Measurements from ENCODE around the gene KRTAP12-3. TPM values are rescaled to one million over a fixed set of nuclear protein-coding genes. Genes with fewer than 3 reads are reported as not detected.
A peak's percentile ranks its signal among the peaks of the same experiment; 100 is the strongest.

Gene KRTAP12-3
- total RNA-seq, 1 donor from 2014 or later, result not detected

GRCh38 chr21:44611551-44611950, 46.2 kb upstream of the KRTAP12-3 start:
- Histone ChIP-seq H3K27ac (no peak overlapping the region), H3F3A (ENCODE audit: low read depth) (no peaks in the 10 kb centered on the region), H3K9me3 (ENCODE audit: low read depth) (peaks cover 11% of the 10 kb centered on the region), H3K36me3 (no peaks in the 10 kb centered on the region), H4K20me1 (ENCODE audit: low read depth) (no peaks in the 10 kb centered on the region), H3K4me1 (peaks cover 5% of the 10 kb centered on the region), H3K9ac (no peak overlapping the region), H3K4me2 (no peak overlapping the region), H3K4me3 (no peak overlapping the region), H3K27me3 (no peaks in the 10 kb centered on the region), H3K79me2 (ENCODE audit: low read depth) (no peaks in the 10 kb centered on the region), H2AFZ (replicated peaks) (no peak overlapping the region)
- DNase-seq (ENCODE audit: low spot score), result no peak
- Mint-ChIP-seq H3K4me3 (no peak overlapping the region), H3K9me3 (peaks cover 34% of the 10 kb centered on the region), H3K4me1 (no peaks in the 10 kb centered on the region), H3K27me3 (ENCODE audit: insufficient read depth, low read depth) (peaks cover 3% of the 10 kb centered on the region), H3K27ac (no peak overlapping the region), H3K36me3 (no peaks in the 10 kb centered on the region)
- TF ChIP-seq EZH2phosphoT487 (IDR thresholded peaks at IDR 0.05) (no peak), CTCF (IDR thresholded peaks at IDR 0.05) (no peak), EZH2 (IDR thresholded peaks at IDR 0.05) (no peak)

DNA sequence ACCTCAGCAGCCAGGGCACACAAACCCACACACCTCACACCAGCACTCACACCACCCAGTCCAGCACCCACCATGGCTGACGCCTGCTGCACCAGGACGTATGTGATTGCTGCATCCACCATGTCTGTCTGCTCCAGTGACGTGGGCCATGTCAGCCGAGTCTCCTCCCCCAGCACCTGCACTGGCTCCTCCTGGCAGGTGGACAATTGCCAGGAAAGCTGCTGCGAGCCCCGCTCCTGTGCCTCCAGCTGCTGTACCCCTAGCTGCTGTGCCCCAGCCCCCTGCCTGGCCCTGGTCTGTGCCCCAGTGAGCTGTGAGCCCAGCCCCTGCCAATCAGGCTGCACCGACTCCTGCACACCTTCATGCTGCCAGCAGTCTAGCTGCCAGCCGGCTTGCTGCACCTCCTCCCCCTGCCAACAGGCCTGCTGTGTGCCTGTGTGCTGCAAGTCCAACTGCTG, 45.7 kb upstream of the KRTAP12-3 start, which contains the start of gene KRTAP10-8:
TSS of gene KRTAP10-8 (plus strand) at position 51 of the 458 bp plus-strand sequence. CDS start at position 73, 22 bp downstream.
- no peaks in the 10 kb centered on the region for H3K36me3 ChIP-seq
- no peaks in the 10 kb centered on the region for H3F3A ChIP-seq (ENCODE audit: low read depth)
- H3K4me1 Mint-ChIP-seq, result no peaks in the 10 kb centered on the region
- peaks cover 33% of the 10 kb centered on the region for H3K9me3 Mint-ChIP-seq
- H3K79me2 ChIP-seq (ENCODE audit: low read depth), result no peaks in the 10 kb centered on the region
- no peak within 1 kb of the TSS for H3K27ac Mint-ChIP-seq
- peaks cover 3% of the 10 kb centered on the region for H3K27me3 Mint-ChIP-seq (ENCODE audit: insufficient read depth, low read depth)
- no peak within 1 kb of the TSS for H3K4me2 ChIP-seq
- peaks cover 5% of the 10 kb centered on the region for H3K4me1 ChIP-seq
- H4K20me1 ChIP-seq (ENCODE audit: low read depth), result no peaks in the 10 kb centered on the region
- no peak within 1 kb of the TSS for H3K4me3 ChIP-seq
- no peaks in the 10 kb centered on the region for H3K36me3 Mint-ChIP-seq
- no peak within 1 kb of the TSS for H3K27ac ChIP-seq
- DNase-seq (ENCODE audit: low spot score), result no peak
- peaks cover 11% of the 10 kb centered on the region for H3K9me3 ChIP-seq (ENCODE audit: low read depth)
- no peak within 1 kb of the TSS for H2AFZ ChIP-seq (replicated peaks)
- H3K27me3 ChIP-seq, result no peaks in the 10 kb centered on the region
- TF ChIP-seq EZH2phosphoT487 (IDR thresholded peaks at IDR 0.05), result no peak
- no peak for TF ChIP-seq EZH2 (IDR thresholded peaks at IDR 0.05)
- no peak for TF ChIP-seq CTCF (IDR thresholded peaks at IDR 0.05)
- peak within 1 kb of the TSS; percentile 40 for H3K4me3 Mint-ChIP-seq
- no peak within 1 kb of the TSS for H3K9ac ChIP-seq

- H2AFZ ChIP-seq (replicated peaks), result no peak overlapping the region
- H3K4me2 ChIP-seq, result no peak overlapping the region
- Mint-ChIP-seq H3K4me1 (no peaks in the 10 kb centered on the region), H3K27me3 (ENCODE audit: insufficient read depth, low read depth) (peaks cover 3% of the 10 kb centered on the region), H3K4me3 (no peak overlapping the region), H3K27ac (no peak overlapping the region), H3K36me3 (no peaks in the 10 kb centered on the region), H3K9me3 (peaks cover 33% of the 10 kb centered on the region)
- H3K79me2 ChIP-seq (ENCODE audit: low read depth), result no peaks in the 10 kb centered on the region
- H3K9ac ChIP-seq, result no peak overlapping the region
- peaks cover 5% of the 10 kb centered on the region for H3K4me1 ChIP-seq
- no peak overlapping the region for H3K27ac ChIP-seq
- peaks cover 11% of the 10 kb centered on the region for H3K9me3 ChIP-seq (ENCODE audit: low read depth)
- DNase-seq (ENCODE audit: low spot score), result no peak
- no peak for TF ChIP-seq EZH2phosphoT487 (IDR thresholded peaks at IDR 0.05)
- no peak for TF ChIP-seq EZH2 (IDR thresholded peaks at IDR 0.05)
- TF ChIP-seq CTCF (IDR thresholded peaks at IDR 0.05), result no peak
- no peaks in the 10 kb centered on the region for H3K27me3 ChIP-seq
- H3K36me3 ChIP-seq, result no peaks in the 10 kb centered on the region
- H3K4me3 ChIP-seq, result no peak overlapping the region
- H3F3A ChIP-seq (ENCODE audit: low read depth), result no peaks in the 10 kb centered on the region
- no peaks in the 10 kb centered on the region for H4K20me1 ChIP-seq (ENCODE audit: low read depth)
Measured at GRCh38 chr21:44612669-44613229, 45.0 kb upstream of the KRTAP12-3 start.
